MM.1S (cell line): ENCODE data around the gene P2RX5.
"Not testable (repeated sequence)": the region's sequence is repeated elsewhere in the genome, so short reads cannot be mapped to it uniquely, and the experiment has no call there.

ENCODE experiments used
- DNase-seq: peaks from one replicate; pipeline ENCODE4 v3.0.0-alpha.2; 2015
- H2AFZ ChIP-seq: fragments of 300-600 bp; sonication (generic); 2 replicates; pipeline ENCODE4 v1.6.0; 2016; ENCODE audit warnings: antibody characterized with exemption, low read length
- H3F3A ChIP-seq: fragments of 300-600 bp; sonication (generic); 2 replicates; pipeline ENCODE4 v1.6.1; 2016; ENCODE audit warnings: mild to moderate bottlenecking, antibody characterized with exemption, low read length, moderate library complexity, mixed read lengths; ENCODE audit not compliant: insufficient read depth
- H3K27ac ChIP-seq: fragments of 300-600 bp; sonication (generic); 2 replicates; pipeline ENCODE4 v1.5.1; 2016; ENCODE audit warnings: mild to moderate bottlenecking, low read length
- H3K27me3 ChIP-seq: fragments of 300-600 bp; sonication (generic); replicated peaks from 2 replicates; pipeline ENCODE4 v1.6.0; 2016; ENCODE audit warnings: low read length; ENCODE audit not compliant: insufficient read depth
- H3K36me3 ChIP-seq: fragments of 300-600 bp; sonication (generic); replicated peaks from 2 replicates; pipeline ENCODE4 v1.6.1; 2016; ENCODE audit warnings: mild to moderate bottlenecking, low read length, mixed read lengths; ENCODE audit not compliant: insufficient read depth
- H3K4me1 ChIP-seq: fragments of 300-600 bp; sonication (generic); 2 replicates; pipeline ENCODE4 v1.6.1; 2016; ENCODE audit warnings: low read length, mixed read lengths
- H3K4me2 ChIP-seq: fragments of 300-600 bp; sonication (generic); 2 replicates; pipeline ENCODE4 v1.6.0; 2016; ENCODE audit warnings: low read depth, low read length
- H3K4me3 ChIP-seq: fragments of 300-600 bp; sonication (generic); 2 replicates; pipeline ENCODE4 v1.5.1; 2016; ENCODE audit warnings: low read length, mixed read lengths
- H3K79me2 ChIP-seq: fragments of 300-600 bp; sonication (generic); 2 replicates; pipeline ENCODE4 v1.6.1; 2016; ENCODE audit warnings: mixed run types, low read length, mixed read lengths
- H3K9ac ChIP-seq: fragments of 300-600 bp; sonication (generic); 2 replicates; pipeline ENCODE4 v1.6.1; 2016; ENCODE audit warnings: low read length, mixed read lengths
- H3K9me2 ChIP-seq: fragments of 300-600 bp; sonication (generic); replicated peaks from 2 replicates; pipeline ENCODE4 v1.6.1; 2016; ENCODE audit warnings: mild to moderate bottlenecking, low read length, mixed read lengths; ENCODE audit not compliant: insufficient read depth
- H3K9me3 ChIP-seq: fragments of 300-600 bp; sonication (generic); replicated peaks from 2 replicates; pipeline ENCODE4 v1.6.1; 2016; ENCODE audit warnings: mild to moderate bottlenecking, low read length, mixed read lengths; ENCODE audit not compliant: insufficient read depth
- H4K20me1 ChIP-seq: fragments of 300-600 bp; sonication (generic); 2 replicates; pipeline ENCODE4 v1.6.1; 2016; ENCODE audit warnings: mild to moderate bottlenecking, low read length, moderate library complexity, mixed read lengths; ENCODE audit not compliant: insufficient read depth
- CTCF ChIP-seq: fragments of 300-600 bp; sonication (generic); IDR thresholded peaks from 2 replicates; pipeline ENCODE4 v1.5.1; 2016; ENCODE audit warnings: antibody characterized with exemption, low read length, mixed read lengths
- EZH2 ChIP-seq: fragments of 300-600 bp; sonication (generic); optimal IDR thresholded peaks from 2 replicates; pipeline ENCODE3; 2017; ENCODE audit warnings: low read depth, mild to moderate bottlenecking, antibody characterized with exemption, low read length, mixed read lengths
- EZH2phosphoT487 ChIP-seq: fragments of 300-600 bp; sonication (generic); IDR thresholded peaks from 2 replicates; pipeline ENCODE4 v1.6.1; 2018; ENCODE audit warnings: antibody characterized with exemption, low read length

Gene P2RX5

GRCh38 chr17:3712811-3713463, 17.0 kb upstream of the P2RX5 start:
- peaks cover 33% of the 10 kb centered on the region for H3F3A ChIP-seq
- TF ChIP-seq CTCF (no peak), EZH2 (no peak), EZH2phosphoT487 (no peak)
- no peaks in the 10 kb centered on the region for H3K9me3 ChIP-seq
- no peak overlapping the region for H3K4me3 ChIP-seq
- no peaks in the 10 kb centered on the region for H3K9me2 ChIP-seq
- H2AFZ ChIP-seq = no peak overlapping the region
- no peaks in the 10 kb centered on the region; the same call in 1 of the 2 replicates for H3K79me2 ChIP-seq
- H3K4me2 ChIP-seq = peak overlapping the region; percentile 78; the same call in 1 of the 2 replicates
- no peaks in the 10 kb centered on the region for H3K27me3 ChIP-seq
- no peaks in the 10 kb centered on the region for H4K20me1 ChIP-seq
- H3K4me1 ChIP-seq = peaks cover 32% of the 10 kb centered on the region
- H3K27ac ChIP-seq = peak overlapping the region; percentile 97; the same call in 1 of the 2 replicates
- DNase-seq = no peak
- no peak overlapping the region for H3K9ac ChIP-seq
- H3K36me3 ChIP-seq = no peaks in the 10 kb centered on the region

GRCh38 chr17:3710951-3711383, 15.0 kb upstream of the P2RX5 start:
- no peaks in the 10 kb centered on the region for H4K20me1 ChIP-seq
- peak overlapping the region; percentile 32 for H3K4me3 ChIP-seq
- H3K27ac ChIP-seq = peak overlapping the region; percentile 97
- no peaks in the 10 kb centered on the region for H3K27me3 ChIP-seq
- no peaks in the 10 kb centered on the region for H3K9me2 ChIP-seq
- H3K9me3 ChIP-seq = no peaks in the 10 kb centered on the region
- H3K4me1 ChIP-seq = peaks cover 32% of the 10 kb centered on the region
- H3K79me2 ChIP-seq = no peaks in the 10 kb centered on the region; the same call in 1 of the 2 replicates
- DNase-seq = peak; percentile 96
- H3F3A ChIP-seq = peaks cover 33% of the 10 kb centered on the region
- H3K9ac ChIP-seq = peak overlapping the region; percentile 58; the same call in 1 of the 2 replicates
- peak overlapping the region; percentile 78; the same call in 1 of the 2 replicates for H3K4me2 ChIP-seq
- no peaks in the 10 kb centered on the region for H3K36me3 ChIP-seq
- TF ChIP-seq EZH2phosphoT487 (no peak), CTCF (no peak), EZH2 (no peak)
- H2AFZ ChIP-seq = peak overlapping the region; percentile 57; the same call in 1 of the 2 replicates

DNA sequence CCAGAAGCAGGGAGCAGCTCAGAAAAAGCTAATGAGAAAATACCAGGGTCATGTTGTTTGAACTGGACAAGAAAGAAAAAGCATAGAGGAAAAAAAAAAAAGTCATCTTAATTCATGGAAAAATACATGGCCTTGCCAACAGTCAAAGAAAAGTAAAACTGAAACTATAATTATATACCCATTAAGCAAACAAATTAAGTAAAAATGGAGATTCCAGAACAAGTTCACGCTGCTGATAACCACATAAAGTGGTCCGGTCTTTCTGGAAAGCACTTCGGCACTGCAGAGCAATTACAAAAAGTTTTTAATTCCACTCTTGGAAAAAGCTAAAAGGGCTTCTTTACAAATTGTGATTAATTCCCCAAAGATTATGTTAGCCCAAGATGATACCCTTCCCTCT, 12.4 kb upstream of the P2RX5 start:
- peak; percentile 19 for DNase-seq
- H3K9ac ChIP-seq = no peak overlapping the region
- H3K27ac ChIP-seq = no peak overlapping the region
- no peaks in the 10 kb centered on the region for H3K9me2 ChIP-seq
- TF ChIP-seq EZH2phosphoT487 (no peak), EZH2 (no peak), CTCF (no peak)
- no peak overlapping the region for H3K4me3 ChIP-seq
- H3K4me1 ChIP-seq = peaks cover 32% of the 10 kb centered on the region
- no peak overlapping the region; the same call in 1 of the 2 replicates for H3K4me2 ChIP-seq
- no peaks in the 10 kb centered on the region for H4K20me1 ChIP-seq
- H3F3A ChIP-seq = peaks cover 33% of the 10 kb centered on the region
- no peaks in the 10 kb centered on the region for H3K79me2 ChIP-seq
- no peak overlapping the region for H2AFZ ChIP-seq
- no peaks in the 10 kb centered on the region for H3K27me3 ChIP-seq
- no peaks in the 10 kb centered on the region for H3K36me3 ChIP-seq
- no peaks in the 10 kb centered on the region for H3K9me3 ChIP-seq

- not testable (repeated sequence) for H2AFZ ChIP-seq, H4K20me1 ChIP-seq, H3K27me3 ChIP-seq, H3F3A ChIP-seq, H3K4me2 ChIP-seq, H3K36me3 ChIP-seq, H3K9me2 ChIP-seq, DNase-seq, H3K27ac ChIP-seq, H3K9me3 ChIP-seq, H3K4me3 ChIP-seq, H3K9ac ChIP-seq, H3K79me2 ChIP-seq
- H3K4me1 ChIP-seq = peaks cover 17% of the 10 kb centered on the region
These were observed 9.7 kb upstream of the P2RX5 start for GRCh38 chr17:3705718-3705984.
